Lower leg skin (tissue), 3 donors: ENCODE results near the gene ADGRL4.

Experiments
- CTCF ChIP-seq, 3 donors: fragments of 450-650 bp; IDR thresholded peaks; one replicate each; pipeline ENCODE4 v1.5.1; 2016; ENCODE audit warnings: antibody characterized with exemption in 3 of 3, mild to moderate bottlenecking in 3 of 3, moderate library complexity in 2 of 3
- POLR2A ChIP-seq, 2 donors: fragments of 450-650 bp; IDR thresholded peaks; one replicate each; pipeline ENCODE4 v1.6.1; 2016 to 2017; ENCODE audit warnings: antibody characterized with exemption in 2 of 2, mild to moderate bottlenecking in 1 of 2, moderate library complexity in 1 of 2

GRCh38 chr1:79040424-79041082 is 34.0 kb upstream of the ADGRL4 start:
- TF ChIP-seq CTCF (IDR thresholded peaks at IDR 0.05), result no peak
- no peak for TF ChIP-seq POLR2A (IDR thresholded peaks at IDR 0.05)
